Lower leg skin (tissue), 4 donors: ENCODE data around the gene GOLGA6L9. TPM values are rescaled to one million over a fixed set of nuclear protein-coding genes. Genes with fewer than 3 reads are reported as not detected.
"Not testable (repeated sequence)": the region's sequence is repeated elsewhere in the genome, so short reads cannot be mapped to it uniquely, and the experiment has no call there.

Experiments
- DNase-seq, 2 donors: peaks; one replicate each; pipeline ENCODE4 v3.0.0-alpha.2; 2019; ENCODE audit warnings: low spot score in 2 of 2
- H3K4me3 ChIP-seq: fragments of 200-600 bp; sonication (generic); 2 replicates; pipeline ENCODE4 v1.5.1; 2017; ENCODE audit warnings: mild to moderate bottlenecking, low read depth; ENCODE audit not compliant: poor library complexity, severe bottlenecking
- POLR2A ChIP-seq, 2 donors: fragments of 450-650 bp; IDR thresholded peaks; one replicate each; pipeline ENCODE4 v1.6.1; 2016 to 2017; ENCODE audit warnings: antibody characterized with exemption in 2 of 2, mild to moderate bottlenecking in 1 of 2, moderate library complexity in 1 of 2
- WGBS, 2 donors: methylation state at CpG; one replicate each; pipeline ENCODE4 v1.1.5; 2018; 5-methylcytosine and 5-hydroxymethylcytosine counted together
- intact Hi-C: fragments of 100-400 bp; cut with DNase I; formaldehyde crosslinking; loops from one replicate; pipeline ENCODE4 v1.15.0; 2023; ENCODE audit warnings: low total_unique reads
- total RNA-seq, 4 donors: library from RNA; depleted of rRNA; stranded (reverse); fragments of >200 nt; gene quantifications; one replicate each; pipeline ENCODE4 v1.1.0, GENCODE V29; 2016
- TF ChIP-seq, protein P1 (sequence below), 3 donors: fragments of 450-650 bp; IDR thresholded peaks; one replicate each; pipeline ENCODE4 v1.5.1; 2016; ENCODE audit warnings: antibody characterized with exemption in 3 of 3, mild to moderate bottlenecking in 3 of 3, moderate library complexity in 2 of 3

GOLGA6L9 gene, protein sequence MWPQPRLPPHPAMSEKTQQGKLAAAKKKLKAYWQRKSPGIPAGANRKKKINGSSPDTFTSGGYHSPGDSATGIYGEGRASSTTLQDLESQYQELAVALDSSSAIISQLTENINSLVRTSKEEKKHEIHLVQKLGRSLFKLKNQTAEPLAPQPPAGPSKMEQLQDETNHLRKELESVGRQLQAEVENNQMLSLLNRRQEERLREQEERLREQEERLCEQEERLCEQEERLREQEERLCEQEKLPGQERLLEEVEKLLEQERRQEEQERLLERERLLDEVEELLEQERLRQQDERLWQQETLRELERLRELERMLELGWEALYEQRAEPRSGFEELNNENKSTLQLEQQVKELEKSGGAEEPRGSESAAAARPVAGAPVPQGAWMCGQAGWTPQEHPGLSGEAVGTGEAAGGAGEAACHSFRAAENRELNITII
- total RNA-seq: 1 to 10 TPM; 2.5 to 5.8 (median 4.2) TPM

DNA sequence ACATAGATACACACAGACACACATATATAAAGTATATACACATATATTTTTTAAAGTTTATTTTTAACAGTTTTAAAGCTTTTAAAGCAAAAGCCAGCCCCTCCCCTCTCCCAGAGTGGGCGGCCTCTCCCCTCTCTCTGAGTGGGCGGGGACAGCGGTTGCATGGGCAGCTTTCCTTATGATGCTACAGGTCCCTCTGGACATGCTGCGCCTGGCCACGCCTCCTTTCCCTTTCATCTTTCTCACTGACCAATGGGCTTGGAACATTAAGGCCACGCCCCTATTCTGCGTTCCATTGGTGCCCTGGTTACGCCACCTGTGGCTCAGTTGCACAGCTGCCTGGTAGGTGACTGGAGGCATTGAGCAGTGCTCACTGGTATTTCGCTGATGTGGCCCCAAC, at the start of gene GOLGA6L9:
TSS of gene GOLGA6L9 (plus strand) at position 124 of the 400 bp plus-strand sequence. CDS start at position 388, 264 bp downstream.
- intact Hi-C loops, H3K4me3 ChIP-seq, DNase-seq: not testable (repeated sequence)
- 94 to 95% methylated on average over 8 of the region's 9 CpGs for WGBS, 2 donors

DNA sequence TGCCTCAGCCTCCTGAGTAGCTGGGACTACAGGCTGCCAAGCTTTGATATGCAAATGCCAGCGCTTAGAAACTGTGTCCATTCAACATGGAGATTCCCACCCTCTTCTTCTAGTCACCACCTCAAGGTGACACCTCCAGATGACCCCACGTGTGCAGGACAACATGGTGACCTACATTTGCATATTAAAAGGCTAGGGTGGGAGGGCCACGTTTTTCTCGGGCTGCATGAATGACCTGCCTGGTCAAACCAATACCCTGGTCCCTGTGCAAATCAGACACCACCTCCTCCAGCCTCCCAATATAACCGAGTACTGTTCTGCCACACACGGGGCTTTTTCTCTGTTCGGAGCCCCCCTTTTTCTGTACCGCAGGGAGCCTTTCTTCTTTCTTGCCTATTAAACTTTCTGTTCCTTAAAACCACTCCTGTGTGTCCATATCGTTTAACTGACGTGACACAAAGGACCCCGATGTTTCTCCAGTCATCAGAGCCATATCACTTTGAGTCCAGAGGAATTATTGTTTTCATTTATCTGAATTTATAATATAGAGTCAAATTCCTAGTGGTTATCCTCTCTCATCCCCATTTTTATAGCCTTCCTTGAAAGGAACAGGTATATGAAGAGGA, 48.2 kb upstream of the GOLGA6L9 start:
- DNase-seq, H3K4me3 ChIP-seq, intact Hi-C loops: not testable (repeated sequence)
- WGBS, 2 donors: 77 to 78% methylated on average over 10 to 11 of the region's 11 CpGs

DNA sequence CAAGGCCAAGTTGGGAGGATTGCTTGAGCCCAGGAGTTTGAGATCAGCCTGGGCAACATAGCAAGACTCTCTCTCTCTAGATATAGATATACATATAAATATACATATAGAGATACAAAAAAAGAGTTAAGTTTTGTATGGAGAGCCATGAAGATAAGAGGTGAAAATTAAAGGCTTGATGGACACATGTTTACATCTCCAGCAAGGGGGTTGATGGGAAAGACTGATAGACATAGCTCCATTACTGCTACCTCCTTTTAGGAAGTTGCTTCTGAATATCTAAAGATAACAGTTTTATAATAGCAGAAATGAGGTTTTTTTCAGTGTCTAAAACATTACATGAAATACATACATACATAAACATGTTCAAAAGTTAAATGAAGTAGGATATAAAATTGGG, 42.4 kb upstream of the GOLGA6L9 start:
- DNase-seq, H3K4me3 ChIP-seq, intact Hi-C loops: not testable (repeated sequence)

DNA sequence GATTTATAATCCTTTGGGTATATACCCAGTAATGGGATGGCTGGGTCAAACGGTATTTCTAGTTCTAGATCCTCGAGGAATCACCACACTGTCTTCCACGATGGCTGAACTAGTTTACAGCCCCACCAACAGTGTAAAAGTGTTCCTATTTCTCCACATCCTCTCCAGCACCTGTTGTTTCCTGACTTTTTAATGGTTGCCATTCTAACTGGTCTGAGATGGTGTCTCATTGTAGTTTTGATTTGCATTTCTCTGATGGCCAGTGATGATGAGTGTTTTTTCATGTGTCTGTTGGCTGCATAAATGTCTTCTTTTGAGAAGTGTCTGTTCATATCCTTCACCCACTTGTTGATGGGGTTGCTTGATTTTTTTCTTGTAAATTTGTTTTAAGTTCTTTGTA, 39.5 kb upstream of the GOLGA6L9 start:
- H3K4me3 ChIP-seq, DNase-seq, intact Hi-C loops: not testable (repeated sequence)
- 87 to 93% methylated on average over 3 of the region's 3 CpGs for WGBS, 2 donors

DNA sequence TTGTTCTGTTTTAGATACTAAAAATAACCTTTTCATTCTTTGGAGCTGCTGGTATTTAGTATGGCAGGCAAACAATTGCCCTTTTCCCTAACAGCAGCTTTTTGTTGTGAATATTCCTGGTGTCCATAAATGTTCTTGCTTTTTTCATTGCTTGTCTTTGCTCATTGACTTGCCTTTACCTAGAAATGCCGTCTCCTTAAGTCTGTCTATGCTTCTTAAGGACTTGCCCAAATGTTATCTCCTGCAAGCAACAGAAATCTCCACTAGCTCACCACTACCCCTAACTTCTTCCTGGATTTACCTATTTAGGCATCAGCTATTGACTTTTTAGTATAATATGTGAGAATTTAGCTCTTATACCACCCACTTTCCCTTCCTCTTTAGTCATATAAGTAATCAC, 37.5 kb upstream of the GOLGA6L9 start:
- H3K4me3 ChIP-seq, intact Hi-C loops, DNase-seq: not testable (repeated sequence)
- 97% methylated on average over 1 of the region's 1 CpG for WGBS, 2 donors

DNA sequence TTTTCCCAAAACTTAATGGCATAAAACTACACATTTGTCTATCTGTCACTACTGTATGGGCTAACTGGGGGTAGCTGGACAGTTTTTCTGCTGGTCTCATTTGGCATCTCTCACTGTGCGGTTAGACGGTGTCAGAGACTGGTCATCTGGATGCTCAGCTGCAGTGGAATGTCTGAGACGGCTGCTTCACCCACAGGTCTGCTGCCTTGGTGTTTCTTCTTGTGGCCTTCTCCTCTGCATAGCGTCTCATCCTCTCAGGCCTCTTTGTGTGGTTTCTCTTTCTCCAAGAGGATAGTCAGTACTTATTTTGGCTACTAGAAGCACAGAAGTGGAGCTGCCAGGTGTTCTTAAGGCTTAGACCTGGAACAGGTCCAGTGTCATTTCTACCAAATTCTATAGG, 35.9 kb upstream of the GOLGA6L9 start:
- H3K4me3 ChIP-seq: no peak overlapping the region
- WGBS, 2 donors: 96% methylated on average over 4 of the region's 4 CpGs
- TF ChIP-seq, protein P1, sequence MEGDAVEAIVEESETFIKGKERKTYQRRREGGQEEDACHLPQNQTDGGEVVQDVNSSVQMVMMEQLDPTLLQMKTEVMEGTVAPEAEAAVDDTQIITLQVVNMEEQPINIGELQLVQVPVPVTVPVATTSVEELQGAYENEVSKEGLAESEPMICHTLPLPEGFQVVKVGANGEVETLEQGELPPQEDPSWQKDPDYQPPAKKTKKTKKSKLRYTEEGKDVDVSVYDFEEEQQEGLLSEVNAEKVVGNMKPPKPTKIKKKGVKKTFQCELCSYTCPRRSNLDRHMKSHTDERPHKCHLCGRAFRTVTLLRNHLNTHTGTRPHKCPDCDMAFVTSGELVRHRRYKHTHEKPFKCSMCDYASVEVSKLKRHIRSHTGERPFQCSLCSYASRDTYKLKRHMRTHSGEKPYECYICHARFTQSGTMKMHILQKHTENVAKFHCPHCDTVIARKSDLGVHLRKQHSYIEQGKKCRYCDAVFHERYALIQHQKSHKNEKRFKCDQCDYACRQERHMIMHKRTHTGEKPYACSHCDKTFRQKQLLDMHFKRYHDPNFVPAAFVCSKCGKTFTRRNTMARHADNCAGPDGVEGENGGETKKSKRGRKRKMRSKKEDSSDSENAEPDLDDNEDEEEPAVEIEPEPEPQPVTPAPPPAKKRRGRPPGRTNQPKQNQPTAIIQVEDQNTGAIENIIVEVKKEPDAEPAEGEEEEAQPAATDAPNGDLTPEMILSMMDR (IDR thresholded peaks at IDR 0.05): no peak
- no peak for TF ChIP-seq POLR2A (IDR thresholded peaks at IDR 0.05)
- DNase-seq: no peak
- intact Hi-C loops: no loop called here

DNA sequence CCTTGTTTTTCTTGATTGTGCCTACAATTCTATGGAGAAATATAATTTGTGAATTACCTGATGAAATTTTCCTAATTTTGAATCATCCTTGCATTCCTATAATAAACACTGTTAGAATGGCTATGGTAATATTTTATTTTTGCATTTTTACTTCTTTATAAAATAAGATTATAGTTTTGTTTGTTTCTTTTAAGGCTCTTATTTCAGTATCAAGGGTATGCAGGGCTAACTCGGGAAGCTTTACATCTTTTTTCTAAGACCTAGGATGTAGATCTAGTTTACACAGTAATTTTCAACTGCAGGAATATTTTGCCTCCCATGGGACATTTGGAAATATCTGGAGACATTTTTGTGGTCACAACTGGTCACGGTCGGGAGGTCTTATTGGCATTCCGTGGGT, 33.8 kb upstream of the GOLGA6L9 start:
- 62 to 70% methylated on average over 3 to 4 of the region's 4 CpGs for WGBS, 2 donors
- intact Hi-C loops, H3K4me3 ChIP-seq, DNase-seq: not testable (repeated sequence)

DNA sequence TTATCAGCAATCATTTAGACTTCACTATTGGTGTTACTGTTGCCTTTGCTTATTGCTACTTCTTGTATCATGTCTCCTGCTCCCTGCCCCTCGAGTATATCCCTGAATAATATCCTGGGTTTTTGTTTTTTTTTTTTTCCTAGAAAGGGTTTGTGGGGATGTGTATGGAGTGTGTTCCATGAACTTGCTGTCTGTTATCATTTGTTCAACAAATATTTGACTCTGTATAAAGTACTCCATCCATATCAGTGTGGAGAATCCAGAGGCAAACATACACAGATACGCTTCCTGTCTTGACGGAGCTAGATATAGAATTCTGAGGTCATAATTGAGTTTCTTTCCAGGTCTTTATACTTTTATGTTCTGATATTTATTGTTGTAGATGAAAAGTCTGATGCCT, 31.8 kb upstream of the GOLGA6L9 start:
- no peak for TF ChIP-seq POLR2A (IDR thresholded peaks at IDR 0.05)
- TF ChIP-seq, protein P1 (IDR thresholded peaks at IDR 0.05): no peak
- DNase-seq: no peak
- no peak overlapping the region for H3K4me3 ChIP-seq
- WGBS, 2 donors: 93 to 95% methylated on average over 3 of the region's 3 CpGs
- intact Hi-C loops: no loop called here

DNA sequence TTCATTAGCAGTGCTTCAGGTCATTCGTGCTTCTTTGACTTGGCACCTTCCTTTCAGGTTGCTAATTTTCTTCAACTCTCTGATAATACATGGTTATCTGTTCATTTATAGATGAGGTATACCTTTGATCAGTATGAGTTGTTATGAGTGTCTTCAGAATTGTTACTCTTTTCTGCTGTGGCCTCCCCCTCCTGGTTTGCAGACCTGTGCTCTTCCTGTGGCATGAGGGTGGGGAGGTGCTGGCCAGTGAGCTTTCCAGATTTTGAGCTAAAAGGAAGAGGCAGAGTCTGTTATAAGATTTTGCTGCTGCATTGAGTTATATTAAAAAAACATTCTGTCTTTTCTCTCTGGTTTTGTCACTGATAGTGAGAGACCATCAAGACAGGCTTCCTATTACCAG, 30.8 kb upstream of the GOLGA6L9 start:
- no peak overlapping the region for H3K4me3 ChIP-seq
- TF ChIP-seq POLR2A (IDR thresholded peaks at IDR 0.05): no peak
- TF ChIP-seq, protein P1 (IDR thresholded peaks at IDR 0.05): no peak
- intact Hi-C loops: no loop called here
- WGBS, 2 donors: 90% methylated on average over 1 of the region's 1 CpG; no CpG with 5 or more reads in 1 of the 2 donors
- DNase-seq: no peak

DNA sequence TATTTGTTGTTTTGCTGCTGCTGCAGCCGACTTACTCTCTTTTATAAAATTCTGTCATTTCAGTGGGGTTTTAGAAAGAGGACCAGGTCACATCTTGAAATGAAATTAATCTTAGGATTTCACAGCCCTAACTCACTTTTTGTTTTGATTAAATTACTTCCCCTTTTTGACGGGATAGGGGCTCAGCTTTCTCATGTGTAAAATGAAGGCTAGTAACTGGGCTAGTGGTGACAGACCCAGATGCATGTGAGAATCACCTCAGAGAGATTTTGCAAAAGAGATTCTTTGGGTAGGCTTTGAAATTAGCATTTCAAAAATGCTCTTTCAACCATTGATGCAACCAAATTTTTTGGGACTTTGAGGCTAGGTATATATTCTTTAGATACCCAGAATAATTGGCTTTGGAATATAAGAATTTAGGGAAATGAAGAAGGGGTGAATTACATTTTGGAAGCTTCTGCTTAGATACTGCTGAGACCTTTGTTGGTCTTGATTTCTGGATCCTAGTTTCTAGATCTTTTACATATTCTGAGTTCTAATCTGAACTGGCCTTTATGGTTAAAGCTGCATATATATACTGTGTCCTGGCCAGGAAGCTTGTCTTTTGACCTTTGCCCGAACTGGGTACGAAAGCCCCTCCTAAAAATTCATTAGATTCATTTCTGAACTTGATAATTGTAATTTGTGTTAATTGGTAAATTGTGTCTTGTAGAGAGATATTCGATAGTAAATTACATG, 30.1 kb upstream of the GOLGA6L9 start:
- 89 to 91% methylated on average over 5 of the region's 5 CpGs for WGBS, 2 donors
- intact Hi-C loops, DNase-seq, H3K4me3 ChIP-seq: not testable (repeated sequence)

DNA sequence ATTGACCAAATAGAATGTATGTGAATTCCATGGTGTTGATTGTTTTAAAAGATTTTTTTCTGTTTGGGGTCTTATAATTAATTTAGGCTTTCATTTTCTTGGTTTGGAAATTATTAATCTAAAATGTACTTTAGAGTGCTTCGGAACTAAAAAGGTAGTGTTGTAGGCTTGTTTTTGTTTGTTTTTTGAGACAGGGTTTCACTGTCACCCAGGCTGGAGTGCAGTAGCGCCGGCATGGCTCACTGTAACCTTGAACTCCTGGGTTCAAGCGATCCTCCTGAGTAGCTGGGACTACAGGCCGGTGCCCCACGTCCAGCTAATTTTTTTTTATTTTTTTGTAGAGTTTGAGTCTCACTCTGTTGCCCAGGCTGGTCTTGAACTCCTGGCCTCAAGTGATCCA, 27.7 kb upstream of the GOLGA6L9 start:
- 93 to 97% methylated on average over 6 of the region's 6 CpGs for WGBS, 2 donors
- intact Hi-C loops, DNase-seq, H3K4me3 ChIP-seq: not testable (repeated sequence)
